Measurements from ENCODE around the gene PPM1L.

- TF ChIP-seq CTCF (IDR thresholded peaks at IDR 0.05; ENCODE audit: low read depth, low read length, poor library complexity, severe bottlenecking): no peak
- TF ChIP-seq EZH2phosphoT487 (IDR thresholded peaks at IDR 0.05; ENCODE audit: borderline replicate concordance, low read length): no peak
Observed at GRCh38 chr3:160774172-160774571, 18.1 kb downstream of the PPM1L start.
